GM19238 (cell line): ENCODE results near the gene TARBP2.

ENCODE experiments used
- DNase-seq: peaks from one replicate; pipeline ENCODE4 v3.0.0; 2011; ENCODE audit warnings: low spot score; ENCODE audit not compliant: insufficient read length

The TARBP2 gene

DNA sequence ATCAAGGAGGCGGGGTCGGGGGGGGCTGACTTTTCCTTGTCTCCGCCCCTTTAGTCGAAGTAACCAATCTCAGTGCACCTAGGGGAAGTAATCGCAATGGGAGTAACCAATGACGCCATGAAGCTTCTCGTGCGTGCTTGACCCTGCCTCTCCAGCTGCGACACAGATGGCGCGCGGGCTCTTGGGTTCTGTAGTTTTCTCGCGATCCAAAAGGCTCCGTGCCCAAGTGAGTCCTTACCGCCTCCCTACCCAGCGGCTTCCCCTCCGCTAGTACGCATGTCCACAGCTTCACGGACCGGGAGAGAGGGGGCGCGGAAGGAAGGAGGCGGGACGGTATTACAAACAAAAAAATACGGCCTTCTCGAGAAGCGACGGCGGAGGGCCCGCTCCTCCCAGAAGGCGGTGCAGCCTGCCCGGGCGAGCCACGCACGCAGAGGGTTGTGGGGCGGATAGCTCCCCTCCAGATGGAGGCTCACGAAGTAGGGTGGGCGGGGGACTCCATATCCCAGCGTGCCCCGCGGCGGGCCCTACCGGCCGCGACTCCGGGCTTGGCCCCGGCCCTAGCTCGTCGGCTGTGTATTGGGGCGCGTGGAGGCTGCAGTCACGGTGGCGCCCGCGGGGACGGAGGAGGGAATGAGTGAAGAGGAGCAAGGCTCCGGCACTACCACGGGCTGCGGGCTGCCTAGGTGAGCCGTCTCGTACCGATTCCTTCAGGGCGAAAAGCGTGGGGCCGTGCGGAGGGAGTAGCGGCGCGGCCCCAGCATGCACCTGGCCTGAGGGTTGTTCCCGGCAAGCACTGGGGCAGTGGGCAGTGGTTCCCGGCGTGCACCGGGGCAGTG, at the start of gene TARBP2:
TARBP2 (plus strand) TSS at position 508 of the 839 bp plus-strand sequence; CDS start at position 634, 126 bp downstream.
- DNase-seq = peak; percentile 87

DNA sequence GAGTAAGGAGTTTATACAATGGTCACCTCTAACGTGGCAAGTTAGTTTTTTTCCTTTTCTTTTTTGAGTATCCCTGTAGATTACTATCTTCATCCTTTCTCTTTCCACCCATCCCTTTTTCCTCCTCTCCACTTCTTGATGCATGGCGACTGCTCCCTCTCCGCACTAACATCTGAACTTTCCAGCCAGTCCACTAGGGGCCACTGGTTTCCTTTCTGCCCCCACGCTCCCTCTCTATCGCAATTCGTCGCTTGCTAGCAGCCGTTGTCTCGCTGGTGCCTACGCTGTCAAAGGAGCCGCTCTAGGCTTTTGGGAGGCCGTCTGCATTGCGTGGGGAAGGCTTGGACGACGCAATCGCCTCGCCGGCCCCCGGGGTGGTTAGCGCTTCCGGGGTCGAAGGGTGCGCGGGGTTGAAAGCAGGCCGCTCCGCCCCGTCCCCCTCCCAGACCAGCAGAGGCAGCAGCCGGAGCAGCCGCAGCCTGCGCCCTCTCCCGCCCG, 49.4 kb upstream of the TARBP2 start, which contains the start of gene PCBP2:
PCBP2 (plus strand) TSS at position 442 of the 498 bp plus-strand sequence. CDS start 2,699 bp downstream, outside the sequence.
- DNase-seq = peak; percentile 96

DNA sequence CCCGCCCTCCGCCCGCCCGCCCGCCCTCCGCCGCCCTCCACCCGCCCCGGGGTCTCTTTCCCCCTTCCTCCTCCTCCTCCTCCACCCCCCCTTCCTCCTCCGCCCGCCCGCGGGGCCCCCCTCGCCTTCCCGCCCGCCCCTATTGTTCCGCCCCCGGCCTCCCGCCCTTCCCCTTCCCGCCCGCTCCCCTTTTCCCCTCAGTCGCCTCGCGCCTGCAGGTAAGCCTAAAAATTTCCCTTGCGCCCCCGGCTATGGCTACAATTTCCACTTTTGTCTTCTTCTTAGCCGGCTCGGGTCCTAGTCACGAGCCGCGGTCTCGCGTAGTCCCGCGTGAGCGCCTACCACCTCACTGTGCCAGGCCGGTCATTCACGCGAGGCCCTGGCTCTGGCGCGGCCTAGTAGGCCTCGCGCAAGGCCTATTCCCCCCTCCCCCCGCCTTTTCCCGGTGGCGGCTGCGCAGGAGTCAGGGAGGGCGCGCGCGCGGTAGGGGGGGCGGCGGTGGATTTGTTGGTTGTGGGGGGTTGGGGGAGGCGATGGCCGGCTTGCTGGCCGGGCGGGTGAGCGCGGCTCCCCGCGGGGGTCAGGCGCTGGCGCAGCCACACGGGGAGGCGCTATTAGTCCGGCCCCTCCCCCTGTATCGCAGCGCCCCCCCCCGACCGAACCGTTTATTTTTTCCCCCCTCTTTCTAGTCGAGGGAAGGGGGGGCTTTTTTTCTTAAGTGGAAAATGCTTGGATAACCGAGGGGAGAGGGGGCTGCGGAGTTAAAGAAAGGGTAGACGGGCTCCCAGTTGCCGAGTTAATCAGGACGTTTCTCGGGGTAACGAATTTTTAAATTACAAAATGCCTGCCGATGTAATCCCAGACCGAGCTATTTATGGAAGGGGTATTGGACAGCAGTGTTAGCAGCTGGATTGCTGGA, 48.7 kb upstream of the TARBP2 start:
- DNase-seq = peak; percentile 76

- DNase-seq = no peak
These were observed 47.0 kb upstream of the TARBP2 start for GRCh38 chr12:53453953-53454640.

- DNase-seq = no peak
These were observed 46.4 kb upstream of the TARBP2 start for GRCh38 chr12:53454707-53455106.

GRCh38 chr12:53456654-53457366, 44.3 kb upstream of the TARBP2 start:
- DNase-seq = no peak

DNA sequence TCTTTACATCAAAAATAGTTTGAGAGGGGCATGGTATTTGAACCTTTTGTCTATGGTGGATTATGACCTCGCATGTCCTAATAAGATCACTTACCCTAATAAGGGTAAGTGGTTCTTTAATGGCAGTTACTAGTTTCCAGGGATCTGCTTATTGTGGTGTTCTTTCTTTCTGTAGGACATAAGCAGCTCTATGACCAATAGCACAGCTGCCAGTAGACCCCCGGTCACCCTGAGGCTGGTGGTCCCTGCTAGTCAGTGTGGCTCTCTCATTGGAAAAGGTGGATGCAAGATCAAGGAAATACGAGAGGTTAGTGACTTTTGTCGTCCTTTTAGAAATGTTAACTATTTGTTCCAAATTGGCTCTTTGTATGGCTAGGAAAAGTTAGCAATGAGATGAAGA, 42.0 kb upstream of the TARBP2 start:
- no peak for DNase-seq

DNA sequence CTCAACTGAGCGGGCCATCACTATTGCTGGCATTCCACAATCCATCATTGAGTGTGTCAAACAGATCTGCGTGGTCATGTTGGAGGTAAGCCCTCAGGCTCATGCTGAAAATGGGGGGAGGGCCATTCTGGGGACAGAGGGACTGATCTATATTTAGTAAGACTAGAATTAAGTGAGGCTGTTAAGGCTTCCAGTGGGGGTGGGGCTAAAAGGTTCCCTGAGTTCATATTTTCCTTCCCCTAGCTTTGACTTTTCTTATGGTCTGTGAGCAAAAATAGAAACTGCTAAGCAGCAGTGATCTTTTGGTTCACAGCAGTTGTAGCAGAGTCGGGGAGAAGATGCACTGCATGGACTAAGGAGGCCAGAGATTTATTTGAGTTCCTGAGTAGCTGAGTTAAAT, 40.0 kb upstream of the TARBP2 start:
- DNase-seq = no peak

GRCh38 chr12:53461591-53461990, 39.5 kb upstream of the TARBP2 start:
- no peak for DNase-seq

DNA sequence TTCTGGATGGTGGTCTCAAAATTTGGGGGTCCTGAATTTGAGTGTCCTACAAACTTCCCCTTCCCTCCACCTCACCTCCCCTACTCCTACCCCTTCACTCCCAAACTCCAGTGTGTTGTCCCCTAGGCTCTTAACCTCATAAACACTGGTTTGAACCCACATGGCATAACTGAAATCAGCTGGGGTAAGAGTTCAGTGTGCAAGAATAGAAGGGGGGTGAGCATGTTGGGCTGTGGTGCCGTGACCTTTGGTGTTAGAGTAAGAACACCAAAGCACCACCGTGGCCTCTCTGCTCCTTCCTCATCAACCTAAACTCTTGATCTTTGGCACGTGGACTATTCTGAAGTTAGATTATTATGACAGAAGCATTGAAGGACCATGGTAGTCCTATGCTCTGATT, 38.1 kb upstream of the TARBP2 start:
- DNase-seq = no peak

DNA sequence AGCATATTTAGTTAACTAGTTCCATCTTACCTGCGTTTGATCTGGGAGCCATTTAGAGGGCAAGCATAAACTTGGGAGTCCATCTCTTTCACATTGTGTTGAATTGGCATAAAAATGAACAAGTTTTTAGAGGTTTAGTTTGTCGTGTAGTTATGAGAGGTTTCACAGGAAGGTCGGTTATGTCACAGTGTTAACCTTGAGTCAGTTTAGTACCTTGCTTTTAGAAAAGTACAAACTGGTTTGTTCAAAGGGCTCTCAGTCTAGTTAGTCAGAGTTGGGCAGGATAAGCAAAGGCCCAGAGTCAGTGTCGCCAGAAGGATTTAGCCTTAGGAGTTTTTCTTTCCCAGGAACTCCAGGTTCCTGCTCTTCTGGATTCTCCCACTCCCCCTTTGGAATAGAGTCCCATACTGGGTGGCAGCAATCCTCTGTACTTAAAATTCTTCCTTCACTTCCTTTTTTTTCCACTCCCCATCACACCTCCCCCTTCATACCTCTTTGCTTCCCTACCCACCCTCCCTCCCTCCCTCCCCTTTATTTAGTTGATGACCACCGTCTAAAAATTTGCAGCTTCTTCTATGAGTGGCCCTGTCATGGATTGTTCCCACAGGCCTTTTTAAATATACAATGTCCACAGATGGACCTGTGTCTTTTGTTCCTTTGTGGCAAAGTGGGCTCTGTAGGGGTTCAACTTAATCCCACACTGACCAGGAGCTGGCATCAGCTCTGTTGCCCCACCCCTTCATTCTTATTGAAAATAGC, 37.1 kb upstream of the TARBP2 start:
- no peak for DNase-seq

- no peak for DNase-seq
These were observed 36.2 kb upstream of the TARBP2 start for GRCh38 chr12:53464685-53465418.

- DNase-seq = no peak
These were observed 35.4 kb upstream of the TARBP2 start for GRCh38 chr12:53465679-53466078.

DNA sequence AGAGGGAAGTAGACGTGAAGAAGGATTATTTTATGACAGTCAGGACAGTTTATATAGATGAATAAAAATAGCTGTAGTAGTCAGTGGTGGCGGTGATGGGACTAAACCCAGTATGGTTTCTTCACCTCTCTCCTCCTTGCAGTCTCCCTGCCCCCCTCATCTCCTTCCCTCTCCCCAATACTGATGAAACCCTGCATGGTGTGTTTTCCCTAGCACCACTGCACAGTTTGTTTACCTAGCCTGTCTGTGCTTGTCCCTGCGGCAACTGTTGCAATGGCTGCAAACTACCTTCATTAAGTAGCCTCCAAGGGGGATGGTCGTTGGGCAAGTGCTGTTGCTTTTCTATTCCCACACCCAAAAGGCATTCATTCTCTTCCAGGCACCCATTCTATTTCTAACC, 34.4 kb upstream of the TARBP2 start:
- no peak for DNase-seq

DNA sequence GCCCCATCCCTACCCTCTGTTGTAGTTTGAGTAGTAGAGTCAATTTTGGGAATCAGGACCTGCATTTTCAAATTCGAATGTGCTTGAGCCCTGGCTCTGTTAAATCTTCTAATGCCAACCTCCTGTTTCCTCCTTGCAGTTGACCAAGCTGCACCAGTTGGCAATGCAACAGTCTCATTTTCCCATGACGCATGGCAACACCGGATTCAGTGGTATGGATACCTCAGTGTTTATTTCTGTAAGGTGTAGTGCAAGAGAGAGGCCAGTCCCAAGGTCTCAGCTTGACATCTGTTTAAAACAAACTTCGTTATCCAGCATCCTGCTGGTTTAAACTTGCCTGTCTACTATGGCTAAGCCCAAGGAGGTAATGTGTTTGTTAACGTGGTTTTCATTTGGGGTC, 34.0 kb upstream of the TARBP2 start:
- DNase-seq = no peak

GRCh38 chr12:53467880-53468279, 33.2 kb upstream of the TARBP2 start:
- DNase-seq = no peak

- DNase-seq = no peak
These were observed 32.8 kb upstream of the TARBP2 start for GRCh38 chr12:53468282-53468681.

DNA sequence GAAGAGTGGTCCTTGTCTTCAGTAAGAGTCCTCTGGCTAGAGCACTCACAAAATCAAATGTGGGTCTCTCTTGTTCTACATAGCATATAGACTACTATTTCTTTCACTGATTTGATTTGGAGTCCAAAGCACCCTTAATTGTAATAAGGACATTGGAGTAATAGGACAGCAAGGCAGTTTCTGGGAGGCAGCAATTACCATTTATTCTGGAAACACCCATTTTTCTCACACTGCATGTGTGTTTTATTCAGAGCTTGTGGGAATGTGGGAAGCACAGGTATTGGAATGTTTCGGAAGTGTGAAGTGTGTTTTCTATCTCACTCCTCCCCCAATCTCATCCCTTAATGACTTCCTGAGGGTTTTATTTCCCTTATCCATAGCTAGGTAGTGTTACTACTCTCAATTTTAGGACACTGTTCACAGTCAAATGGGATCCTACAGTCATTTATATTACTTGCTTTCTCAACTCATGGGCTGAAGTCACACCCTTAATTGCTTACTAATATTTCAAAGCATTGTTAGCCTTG, 29.0 kb upstream of the TARBP2 start:
- no peak for DNase-seq

DNA sequence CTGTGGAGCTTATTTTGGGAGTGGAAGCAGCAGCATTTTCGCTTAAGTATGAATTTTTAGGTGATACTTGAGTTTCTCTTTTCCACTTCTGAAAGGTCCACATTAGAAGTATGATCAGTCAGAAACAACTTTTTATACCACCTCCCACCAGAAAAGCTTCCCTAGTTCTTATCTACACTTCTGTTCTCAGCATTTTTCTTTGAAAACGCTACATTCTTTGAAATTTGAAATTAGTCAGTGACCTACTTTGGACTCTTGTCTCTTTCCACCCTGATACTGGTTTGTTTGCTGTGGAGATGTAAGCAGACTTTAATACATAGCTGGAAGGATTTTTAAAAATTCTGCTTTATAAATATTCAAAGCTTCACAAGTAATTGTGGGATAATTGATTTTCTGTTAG, 27.0 kb upstream of the TARBP2 start:
- DNase-seq = no peak
